Measurements from ENCODE around the gene IL23A. TPM values are rescaled to one million over a fixed set of nuclear protein-coding genes. Genes with fewer than 3 reads are reported as not detected.

IL23A gene
- total and polyA plus RNA-seq, 2 of the 13 experiments (the other 11 are each of a cell fraction or from before 2014, with no cell fraction given) = 0.33 to 0.35 TPM

- TF ChIP-seq ZBTB4 (CRISPR knock-in tag; IDR thresholded peaks at IDR 0.05; ENCODE audit: borderline replicate concordance) (no peak), SUZ12 (IDR thresholded peaks at IDR 0.05; ENCODE audit: low read depth, low read length) (no peak), ARID2 (CRISPR knock-in tag; IDR thresholded peaks at IDR 0.05; ENCODE audit: borderline replicate concordance) (no peak), ZNF24 (IDR thresholded peaks at IDR 0.05) (no peak), SMARCC2 (IDR thresholded peaks at IDR 0.05) (no peak), HOXA3 (CRISPR knock-in tag; IDR thresholded peaks at IDR 0.05) (no peak), ZFP90 (CRISPR knock-in tag; IDR thresholded peaks at IDR 0.05; ENCODE audit: borderline replicate concordance) (no peak), CEBPZ (IDR thresholded peaks at IDR 0.05; ENCODE audit: low read length) (no peak), ATF2 (CRISPR knock-in tag; IDR thresholded peaks at IDR 0.05) (no peak), ZBTB43 (CRISPR knock-in tag; conservative IDR thresholded peaks at IDR 0.05) (no peak), IRX3 (CRISPR knock-in tag; IDR thresholded peaks at IDR 0.05; ENCODE audit: borderline replicate concordance, low read depth) (peak; percentile 38; the same call in 1 of the 2 replicates), DZIP1 (CRISPR knock-in tag; IDR thresholded peaks at IDR 0.05) (no peak), ZFP1 (CRISPR knock-in tag; IDR thresholded peaks at IDR 0.05) (no peak), ZNF329 (CRISPR knock-in tag; IDR thresholded peaks at IDR 0.05; ENCODE audit: low read depth) (0 out of 2 replicates have a peak, but pooled peaks have one; percentile 27)
- TF ChIP-seq, protein P1, sequence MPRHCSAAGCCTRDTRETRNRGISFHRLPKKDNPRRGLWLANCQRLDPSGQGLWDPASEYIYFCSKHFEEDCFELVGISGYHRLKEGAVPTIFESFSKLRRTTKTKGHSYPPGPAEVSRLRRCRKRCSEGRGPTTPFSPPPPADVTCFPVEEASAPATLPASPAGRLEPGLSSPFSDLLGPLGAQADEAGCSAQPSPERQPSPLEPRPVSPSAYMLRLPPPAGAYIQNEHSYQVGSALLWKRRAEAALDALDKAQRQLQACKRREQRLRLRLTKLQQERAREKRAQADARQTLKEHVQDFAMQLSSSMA (CRISPR knock-in tag; IDR thresholded peaks at IDR 0.05) = no peak
Observed at GRCh38 chr12:56299853-56300643, 38.6 kb upstream of the IL23A start, which contains the start of gene CS (continued).

All from HepG2 (cell line).